Esophagus muscularis mucosa (tissue), 4 donors: ENCODE data around the gene CDHR5. TPM values are rescaled to one million over a fixed set of nuclear protein-coding genes. Genes with fewer than 3 reads are reported as not detected.

Experiments used
- DNase-seq: peaks from one replicate; pipeline ENCODE4 v3.0.0-alpha.2; 2017; ENCODE audit errors: extremely low spot score
- H3K27ac ChIP-seq, 4 donors: fragments of 200-600 bp; sonication (generic); replicated peaks in 1 of 4; 1 replicate in 3 of 4; 2 replicates in 1 of 4; pipeline ENCODE4 v1.5.1; 2016 to 2019; ENCODE audit warnings: mild to moderate bottlenecking in 1 of 4
- H3K27me3 ChIP-seq, 4 donors: fragments of 200-600 bp; sonication (generic); one replicate each; pipeline versions ENCODE4 v1.5.1 to v1.6.0; 2016 to 2019
- H3K36me3 ChIP-seq, 4 donors: fragments of 200-600 bp; sonication (generic); one replicate each; pipeline ENCODE4 v1.5.1; 2016 to 2019
- H3K4me1 ChIP-seq, 4 donors: fragments of 200-600 bp; sonication (generic); one replicate each; pipeline ENCODE4 v1.5.1; 2016 to 2019
- H3K4me3 ChIP-seq, 4 donors: fragments of 200-600 bp; sonication (generic); 1 replicate in 2 of 4; 2 replicates in 2 of 4; pipeline ENCODE4 v1.5.1; 2016 to 2019; ENCODE audit warnings: mild to moderate bottlenecking in 4 of 4, moderate library complexity in 1 of 4
- H3K9me3 ChIP-seq, 4 donors: fragments of 200-600 bp; sonication (generic); 1 replicate in 3 of 4; 2 replicates in 1 of 4; pipeline ENCODE4 v1.5.1; 2016 to 2019
- EP300 ChIP-seq: sonication (generic); formaldehyde crosslinking; IDR thresholded peaks from one replicate; pipeline ENCODE4 v1.6.1; 2017; ENCODE audit warnings: antibody characterized with exemption
- POLR2A ChIP-seq: fragments of 450-650 bp; IDR thresholded peaks from one replicate; pipeline ENCODE4 v1.6.1; 2017; ENCODE audit warnings: antibody characterized with exemption, moderate library complexity, mild to moderate bottlenecking, low read depth
- POLR2AphosphoS5 ChIP-seq, 2 donors: sonication (generic); formaldehyde crosslinking; IDR thresholded peaks; one replicate each; pipeline ENCODE4 v1.6.1; 2017; ENCODE audit warnings: antibody characterized with exemption in 2 of 2
- WGBS: methylation state at CpG from one replicate; pipeline ENCODE4 v1.1.5; 2018; 5-methylcytosine and 5-hydroxymethylcytosine counted together
- intact Hi-C: fragments of 100-400 bp; cut with DNase I; formaldehyde crosslinking; loops from one replicate; pipeline ENCODE4 v1.15.1; 2023
- total RNA-seq, 4 donors: library from RNA; depleted of rRNA; stranded (reverse); fragments of >200 nt; gene quantifications; one replicate each; pipeline versions ENCODE4 v1.1.0 to v1.2.1, GENCODE V29; 2016
- TF ChIP-seq, protein P1 (sequence below), 3 experiments: fragments of 200-600 bp in 2 of 3; fragments of 450-650 bp in 1 of 3; sonication (generic) in 2 of 3; IDR thresholded peaks; one replicate each; pipeline ENCODE4 v1.5.1; 2017 to 2019; ENCODE audit warnings: antibody characterized with exemption in 3 of 3, mild to moderate bottlenecking in 2 of 3, moderate library complexity in 1 of 3

Gene CDHR5
- total RNA-seq, 4 donors from 2014 or later: 1.3 TPM; not detected in 3

DNA sequence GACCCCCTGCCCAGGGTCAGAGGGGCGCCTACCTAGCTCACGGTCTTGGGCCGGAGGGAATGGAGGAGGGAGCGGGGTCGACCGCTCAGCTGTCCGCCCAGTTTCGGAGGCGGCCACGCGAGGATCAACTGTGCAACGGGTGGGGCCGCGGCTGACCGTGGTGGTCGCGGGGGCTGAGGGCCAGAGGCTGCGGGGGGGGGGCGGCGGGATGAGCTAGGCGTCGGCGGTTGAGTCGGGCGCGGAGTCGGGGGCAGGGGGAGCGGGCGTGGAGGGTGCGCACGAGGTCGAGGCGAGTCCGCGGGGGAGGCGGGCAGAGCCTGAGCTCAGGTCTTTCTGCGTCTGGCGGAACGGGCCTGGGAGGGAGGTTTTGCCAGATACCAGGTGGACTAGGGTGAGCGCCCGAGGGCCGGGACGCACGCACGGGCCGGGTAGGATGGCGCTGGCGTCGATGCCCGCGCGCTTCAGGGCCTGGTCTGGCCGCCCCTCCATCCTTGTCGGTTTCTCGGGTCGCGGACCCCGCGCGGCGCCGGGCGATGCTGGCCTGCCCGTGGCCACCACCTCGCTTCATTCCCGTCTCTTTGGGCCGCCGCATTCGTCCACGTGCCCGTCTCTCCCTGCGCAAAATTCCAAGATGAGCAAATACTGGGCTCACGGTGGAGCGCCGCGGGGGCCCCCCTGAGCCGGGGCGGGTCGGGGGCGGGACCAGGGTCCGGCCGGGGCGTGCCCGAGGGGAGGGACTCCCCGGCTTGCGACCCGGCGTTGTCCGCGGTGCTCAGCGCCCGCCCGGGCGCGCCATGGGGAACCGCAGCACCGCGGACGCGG lies 12.0 kb upstream of the CDHR5 start, which contains the start of gene DRD4:
Gene DRD4, plus strand, starts transcription at position 759 of the 822 bp plus-strand sequence. Its CDS starts 36 bp downstream, at position 795.
- peaks cover 25 to 43% (median 37%) of the 10 kb centered on the region in 4 donors for H3K4me1 ChIP-seq
- H3K27ac ChIP-seq: no peak within 1 kb of the TSS
- peaks cover 0 to 44% (median 3%) of the 10 kb centered on the region in 4 donors for H3K27me3 ChIP-seq
- DNase-seq: no peak
- 29% methylated on average over 9 of the region's 100 CpGs for WGBS
- peaks cover 0 to 20% (median 7%) of the 10 kb centered on the region in 4 donors for H3K36me3 ChIP-seq
- no peaks in the 10 kb centered on the region for H3K9me3 ChIP-seq
- peak within 1 kb of the TSS; percentile 41 to 55 (median 42) for H3K4me3 ChIP-seq
- TF ChIP-seq POLR2A (no peak), EP300 (no peak), POLR2AphosphoS5 (IDR thresholded peaks at IDR 0.05) (no peak)
- TF ChIP-seq, protein P1, sequence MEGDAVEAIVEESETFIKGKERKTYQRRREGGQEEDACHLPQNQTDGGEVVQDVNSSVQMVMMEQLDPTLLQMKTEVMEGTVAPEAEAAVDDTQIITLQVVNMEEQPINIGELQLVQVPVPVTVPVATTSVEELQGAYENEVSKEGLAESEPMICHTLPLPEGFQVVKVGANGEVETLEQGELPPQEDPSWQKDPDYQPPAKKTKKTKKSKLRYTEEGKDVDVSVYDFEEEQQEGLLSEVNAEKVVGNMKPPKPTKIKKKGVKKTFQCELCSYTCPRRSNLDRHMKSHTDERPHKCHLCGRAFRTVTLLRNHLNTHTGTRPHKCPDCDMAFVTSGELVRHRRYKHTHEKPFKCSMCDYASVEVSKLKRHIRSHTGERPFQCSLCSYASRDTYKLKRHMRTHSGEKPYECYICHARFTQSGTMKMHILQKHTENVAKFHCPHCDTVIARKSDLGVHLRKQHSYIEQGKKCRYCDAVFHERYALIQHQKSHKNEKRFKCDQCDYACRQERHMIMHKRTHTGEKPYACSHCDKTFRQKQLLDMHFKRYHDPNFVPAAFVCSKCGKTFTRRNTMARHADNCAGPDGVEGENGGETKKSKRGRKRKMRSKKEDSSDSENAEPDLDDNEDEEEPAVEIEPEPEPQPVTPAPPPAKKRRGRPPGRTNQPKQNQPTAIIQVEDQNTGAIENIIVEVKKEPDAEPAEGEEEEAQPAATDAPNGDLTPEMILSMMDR (IDR thresholded peaks at IDR 0.05): no peak
- intact Hi-C loops: no loop called here

DNA sequence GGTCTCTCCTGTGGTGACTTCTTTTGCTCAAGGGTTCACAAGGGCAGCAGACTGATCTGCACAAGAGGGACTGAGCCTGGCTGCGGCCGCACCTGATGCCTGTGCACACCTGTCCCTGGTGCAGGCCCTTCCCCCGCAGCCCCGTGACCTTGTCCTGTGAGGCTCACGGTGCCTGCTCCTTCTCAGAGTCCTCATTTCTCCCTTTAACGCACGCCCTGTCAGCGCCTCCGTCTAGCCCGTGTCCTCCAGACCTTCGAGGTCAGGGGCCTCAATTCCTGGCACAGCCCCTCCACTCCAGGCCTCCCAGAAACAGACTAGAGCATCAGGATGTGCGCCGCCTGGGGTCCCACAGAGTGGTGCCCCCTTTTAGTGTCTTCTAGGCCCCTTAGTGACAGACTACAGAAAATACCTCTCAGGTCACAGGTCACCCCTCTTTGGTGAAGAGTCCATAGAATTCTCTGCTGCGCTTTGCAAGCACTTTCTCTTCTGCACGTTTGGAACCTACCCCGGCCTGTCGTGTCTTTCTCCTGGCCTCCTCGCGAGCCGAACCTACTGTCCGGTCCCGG lies 11.3 kb upstream of the CDHR5 start:
- TF ChIP-seq POLR2AphosphoS5 (IDR thresholded peaks at IDR 0.05) (no peak), EP300 (no peak), POLR2A (no peak)
- TF ChIP-seq, protein P1 (IDR thresholded peaks at IDR 0.05): no peak
- 77% methylated on average over 22 of the region's 22 CpGs for WGBS
- H3K27ac ChIP-seq: no peak overlapping the region
- intact Hi-C loops: no loop called here
- H3K9me3 ChIP-seq: no peaks in the 10 kb centered on the region
- peaks cover 25 to 43% (median 37%) of the 10 kb centered on the region in 4 donors for H3K4me1 ChIP-seq
- peaks cover 0 to 13% (median 3%) of the 10 kb centered on the region in 4 donors for H3K36me3 ChIP-seq
- peaks cover 0 to 44% (median 3%) of the 10 kb centered on the region in 4 donors for H3K27me3 ChIP-seq
- no peak overlapping the region for H3K4me3 ChIP-seq
- no peak for DNase-seq

DNA sequence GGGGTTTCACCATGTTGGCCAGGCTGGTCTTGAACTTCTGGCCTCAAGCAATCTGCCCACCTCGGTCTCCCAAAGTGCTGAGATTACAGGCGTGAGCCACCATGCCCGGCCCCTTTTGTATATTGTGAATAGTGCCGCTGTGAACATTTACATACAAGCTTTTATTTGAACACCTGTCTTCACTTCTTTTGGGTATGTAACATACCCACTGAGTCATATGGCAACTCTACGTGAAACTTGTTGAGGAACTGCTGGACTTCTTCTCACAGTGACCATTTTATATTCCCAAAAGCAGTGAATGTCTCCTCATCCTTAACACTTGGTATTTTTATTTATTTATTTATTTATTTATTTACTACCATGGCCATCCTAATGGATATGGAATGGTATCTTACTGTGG lies 6.1 kb upstream of the CDHR5 start:
- Histone ChIP-seq H3K4me3 (no peak overlapping the region), H3K36me3 (peaks cover 0 to 3% (median under 1%) of the 10 kb centered on the region in 4 donors), H3K9me3 (no peaks in the 10 kb centered on the region), H3K4me1 (peaks cover 2 to 29% (median 19%) of the 10 kb centered on the region in 4 donors), H3K27me3 (peaks cover 0 to 10% (median 0%) of the 10 kb centered on the region in 4 donors), H3K27ac (no peak overlapping the region)
- 96% methylated on average over 5 of the region's 5 CpGs for WGBS
- intact Hi-C loops: no loop called here
- TF ChIP-seq POLR2AphosphoS5 (IDR thresholded peaks at IDR 0.05): no peak
- TF ChIP-seq, protein P1 (IDR thresholded peaks at IDR 0.05): no peak
- no peak for TF ChIP-seq POLR2A
- no peak for TF ChIP-seq EP300
- no peak for DNase-seq

DNA sequence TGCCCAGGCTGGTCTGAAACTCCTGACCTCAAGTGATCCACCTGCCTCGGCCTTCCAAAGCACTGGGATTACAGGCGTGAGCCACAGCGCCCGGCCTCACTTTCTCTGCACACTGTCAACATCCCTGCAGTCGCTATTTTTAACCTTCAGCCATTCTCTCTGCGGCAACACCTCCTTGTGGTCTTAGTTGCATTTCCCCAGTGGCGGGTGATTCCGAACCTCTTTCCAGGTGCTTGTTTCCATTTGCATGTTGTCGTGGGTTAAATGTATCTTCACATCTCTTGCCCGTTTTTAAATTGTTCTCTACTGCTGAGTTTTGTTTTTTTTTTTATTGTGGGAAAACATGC lies 4.5 kb upstream of the CDHR5 start:
- WGBS: 42% methylated on average over 10 of the region's 10 CpGs
- Histone ChIP-seq H3K27me3 (peaks cover 0 to 27% (median 2%) of the 10 kb centered on the region in 4 donors), H3K36me3 (peaks cover 0 to 5% (median 1%) of the 10 kb centered on the region in 4 donors), H3K4me3 (no peak overlapping the region), H3K27ac (peak overlapping the region in 3 of 4 donors; percentile 4 to 69 (median 63)), H3K4me1 (peaks cover 2 to 29% (median 19%) of the 10 kb centered on the region in 4 donors), H3K9me3 (no peaks in the 10 kb centered on the region)
- intact Hi-C loops: no loop called here
- TF ChIP-seq EP300 (no peak), POLR2AphosphoS5 (IDR thresholded peaks at IDR 0.05) (peak; percentile 24 to 50), POLR2A (no peak)
- TF ChIP-seq, protein P1 (IDR thresholded peaks at IDR 0.05): peak; percentile 25 to 45 (median 35)
- DNase-seq: no peak
